ENCODE results near the gene BCL2L2.

The BCL2L2 gene

DNA sequence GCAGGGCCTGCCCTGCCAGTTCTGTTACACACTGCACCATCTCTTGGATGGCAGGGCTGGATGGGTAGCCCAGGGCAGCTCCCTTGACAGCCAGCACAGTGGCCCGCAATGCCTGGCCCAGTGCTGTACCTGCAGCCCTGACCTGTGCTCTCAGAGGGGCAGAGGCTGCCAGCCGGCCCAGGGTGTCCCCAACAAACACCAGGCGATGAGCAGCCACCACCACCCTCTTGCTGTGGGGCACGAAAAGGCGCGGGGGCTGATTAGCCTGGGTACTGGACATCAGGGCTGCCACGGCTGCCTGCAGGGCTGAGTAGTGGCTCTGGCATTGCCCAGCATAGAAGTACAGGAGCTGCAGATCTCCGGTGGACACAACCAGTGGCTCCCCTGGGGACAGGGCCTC is 50.6 kb downstream of the BCL2L2 start:
- peak; percentile 41 for DNase-seq

DNA sequence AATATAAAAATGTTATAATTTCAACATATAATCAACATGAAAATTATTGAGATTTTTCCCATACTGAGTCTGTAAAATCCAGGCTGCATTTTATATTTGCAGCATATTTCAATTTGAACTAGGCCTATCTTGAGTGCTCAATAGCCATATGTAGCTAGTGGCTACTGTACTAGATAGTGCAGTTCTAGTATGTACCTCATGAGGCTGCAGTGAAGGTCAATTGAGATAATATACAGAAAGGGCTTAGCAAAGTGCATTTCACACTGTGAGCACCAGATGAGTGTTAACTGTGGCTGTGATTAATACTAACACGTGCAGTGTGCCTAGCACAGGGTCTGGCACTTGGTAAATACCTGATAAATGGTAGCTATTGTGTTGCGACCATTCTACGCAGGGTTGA is 51.4 kb downstream of the BCL2L2 start:
- peak; percentile 3 for DNase-seq

DNA sequence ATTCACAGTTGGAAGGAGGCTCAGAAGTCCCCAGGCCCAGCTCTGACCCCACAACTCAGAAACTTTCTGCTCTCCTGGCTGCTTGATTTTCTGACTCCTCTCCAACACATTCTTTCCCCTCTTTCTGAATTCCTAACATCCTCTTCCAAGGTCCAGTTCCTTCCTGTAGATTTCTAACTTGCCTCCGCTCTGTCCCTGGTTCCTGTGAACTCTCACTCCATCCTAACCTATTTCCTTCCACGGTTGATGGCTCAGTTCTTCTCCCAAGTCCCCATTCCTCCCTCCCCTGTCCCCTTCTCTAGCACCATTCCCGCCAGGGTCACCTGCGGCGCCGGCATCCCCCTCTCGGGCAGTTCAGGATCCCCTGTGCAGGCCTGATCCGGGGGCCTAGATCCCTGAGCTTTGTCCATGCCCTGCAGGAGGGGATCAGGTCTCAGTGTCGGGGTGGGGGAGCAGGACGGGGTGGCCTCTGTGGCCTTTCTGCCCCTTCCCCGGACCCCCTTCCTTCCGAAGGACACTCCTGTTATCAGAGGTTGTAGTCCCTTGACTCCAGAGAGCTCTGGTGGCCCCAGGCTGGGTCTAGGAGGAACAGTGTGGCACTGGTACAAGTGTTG is 52.0 kb downstream of the BCL2L2 start:
- DNase-seq = peak; percentile 43

DNA sequence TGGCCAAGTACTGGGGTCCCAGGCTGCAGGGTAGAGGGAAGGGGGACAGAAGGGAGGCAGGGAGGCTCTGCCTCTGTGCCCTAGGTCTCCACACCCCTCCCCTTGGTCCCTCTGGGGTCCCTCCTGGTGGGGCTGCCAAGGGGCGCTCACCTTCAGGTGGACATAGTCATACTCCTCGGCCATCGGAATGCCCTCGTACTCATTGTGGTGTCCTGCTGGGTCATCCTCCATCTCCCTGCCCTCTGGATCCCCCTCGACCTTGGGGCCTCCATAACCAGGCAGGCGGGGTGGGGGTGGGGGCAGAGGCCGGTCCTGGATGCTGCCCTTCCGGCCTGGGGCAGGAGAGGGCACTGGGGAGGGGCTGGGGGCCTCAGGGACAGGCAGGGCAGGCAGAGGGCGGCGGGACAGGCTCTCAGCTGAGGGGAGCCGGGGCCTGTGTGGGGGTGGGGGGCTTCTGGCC is 52.6 kb downstream of the BCL2L2 start:
- DNase-seq = peak; percentile 42

- DNase-seq = peak; percentile 41
These were observed 53.3 kb downstream of the BCL2L2 start for GRCh38 chr14:23359722-23360447.

GRCh38 chr14:23360496-23360895 is 53.9 kb downstream of the BCL2L2 start:
- peak; percentile 34 for DNase-seq

DNA sequence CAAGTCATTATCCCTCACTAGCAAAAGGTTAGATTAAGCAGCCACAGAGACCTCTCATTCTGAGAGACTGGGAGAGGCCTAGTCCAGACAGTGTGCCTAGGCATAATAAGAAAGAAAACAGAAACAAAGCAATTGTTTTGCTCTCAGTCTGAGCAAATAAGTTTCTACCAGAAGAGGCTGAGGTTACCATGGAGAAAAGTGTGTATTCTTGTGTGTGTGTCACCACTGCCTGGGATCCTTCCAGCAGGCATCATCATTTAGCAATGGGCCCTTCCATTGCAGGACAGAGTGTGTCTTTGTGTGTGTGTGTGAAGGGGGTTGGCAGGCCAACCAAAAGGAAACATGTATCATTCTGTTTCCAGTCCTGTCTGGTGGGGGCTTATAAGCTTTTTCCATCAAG is 54.7 kb downstream of the BCL2L2 start:
- peak; percentile 21 for DNase-seq
